CD4-positive, alpha-beta T cell (primary cell): ENCODE data around the gene ECM1. TPM values are rescaled to one million over a fixed set of nuclear protein-coding genes. Genes with fewer than 3 reads are reported as not detected.

Source experiments
- ATAC-seq: fragments of 200-7000 bp; cut with Tn5 transposase; one replicate; pipeline ENCODE4 v1.10.0; 2022; ENCODE audit warnings: mild to moderate bottlenecking; ENCODE audit not compliant: poor library complexity
- CTCF ChIA-PET: fragments of 350-600 bp; sonication (Branson Sonifier 250); formaldehyde crosslinking; loops from one replicate; lab custom pipeline; 2021; ENCODE audit warnings: antibody characterized with exemption, inconsistent platforms; lab: Charles Lee
- POLR2A ChIA-PET: fragments of 350-600 bp; sonication (Branson Sonifier 250); formaldehyde crosslinking; loops from one replicate; lab custom pipeline; 2021; ENCODE audit warnings: antibody characterized with exemption, inconsistent platforms; lab: Charles Lee
- DNase-seq, 14 experiments: peaks; one replicate each; pipeline ENCODE4 v3.0.0-alpha.2; 2013 to 2020; ENCODE audit warnings: mixed read lengths in 2 of 14
- H3K27ac ChIP-seq, 2 donors: one replicate each; pipeline versions ENCODE4 v1.5.1 to v1.7.0; 2013; ENCODE audit warnings: low read length in 2 of 2, low read depth in 1 of 2, mild to moderate bottlenecking in 1 of 2
- H3K27me3 ChIP-seq, 2 experiments: 1 replicate in 1 of 2; 2 replicates in 1 of 2; pipeline versions ENCODE4 v1.6.1 to v1.7.0; 2013; ENCODE audit warnings: low read length in 2 of 2, control low read depth in 1 of 2, mild to moderate bottlenecking in 1 of 2, moderate library complexity in 1 of 2; ENCODE audit not compliant: insufficient read depth in 2 of 2, control insufficient read depth in 1 of 2
- H3K36me3 ChIP-seq: one replicate; pipeline ENCODE4 v1.6.1; 2013; ENCODE audit warnings: low read length, control low read depth; ENCODE audit not compliant: insufficient read depth
- H3K4me1 ChIP-seq: one replicate; pipeline ENCODE4 v1.6.1; 2013; ENCODE audit warnings: low read length, control low read depth; ENCODE audit not compliant: insufficient read depth
- H3K4me3 ChIP-seq: one replicate; pipeline ENCODE4 v1.5.1; 2013; ENCODE audit warnings: mild to moderate bottlenecking, low read length, moderate library complexity
- H3K9me3 ChIP-seq, 2 experiments: 1 replicate in 1 of 2; 2 replicates in 1 of 2; pipeline versions ENCODE4 v1.6.1 to v1.7.0; 2013; ENCODE audit warnings: low read length in 2 of 2, mild to moderate bottlenecking in 2 of 2, control low read depth in 1 of 2, moderate library complexity in 1 of 2; ENCODE audit not compliant: control insufficient read depth in 1 of 2, insufficient read depth in 1 of 2
- H3K27ac Mint-ChIP-seq: one replicate; pipeline ENCODE4 v1.8.0; 2020; ENCODE audit warnings: mixed read lengths
- H3K27me3 Mint-ChIP-seq: one replicate; pipeline ENCODE4 v1.8.0; 2021; ENCODE audit warnings: mixed read lengths
- H3K36me3 Mint-ChIP-seq: one replicate; pipeline ENCODE4 v1.8.0; 2021; ENCODE audit warnings: low read depth, mixed read lengths
- H3K4me1 Mint-ChIP-seq: one replicate; pipeline ENCODE4 v1.8.0; 2021; ENCODE audit warnings: low read depth, mixed read lengths
- H3K4me3 Mint-ChIP-seq: one replicate; pipeline ENCODE4 v1.8.0; 2020; ENCODE audit warnings: mild to moderate bottlenecking, mixed read lengths
- H3K9me3 Mint-ChIP-seq: one replicate; pipeline ENCODE4 v1.8.0; 2020; ENCODE audit warnings: mixed read lengths
- intact Hi-C, 2 experiments: fragments of 100-400 bp; cut with DNase I in 1 of 2; cut with micrococcal nuclease in 1 of 2; formaldehyde crosslinking; loops; one replicate each; pipeline versions ENCODE4 v1.15.1 to v1.9.0; 2023 to 2025; cut with DNase I, micrococcal nuclease
- total RNA-seq, 174 experiments: library from RNA in 2 of 174; stranded (reverse) in 2 of 174; gene quantifications; one replicate each; pipeline ENCODE4 v1.2.3 and lab custom pipeline; 2021 to 2026
- TF ChIP-seq, protein P1 (sequence below): fragments of 200-600 bp; IDR thresholded peaks from one replicate; pipeline ENCODE4 v1.8.0; 2022; ENCODE audit warnings: antibody characterized with exemption, mild to moderate bottlenecking

The ECM1 gene
- total RNA-seq, 2 experiments from 2014 or later = 0.31 TPM; not detected in 1

- TF ChIP-seq, protein P1, sequence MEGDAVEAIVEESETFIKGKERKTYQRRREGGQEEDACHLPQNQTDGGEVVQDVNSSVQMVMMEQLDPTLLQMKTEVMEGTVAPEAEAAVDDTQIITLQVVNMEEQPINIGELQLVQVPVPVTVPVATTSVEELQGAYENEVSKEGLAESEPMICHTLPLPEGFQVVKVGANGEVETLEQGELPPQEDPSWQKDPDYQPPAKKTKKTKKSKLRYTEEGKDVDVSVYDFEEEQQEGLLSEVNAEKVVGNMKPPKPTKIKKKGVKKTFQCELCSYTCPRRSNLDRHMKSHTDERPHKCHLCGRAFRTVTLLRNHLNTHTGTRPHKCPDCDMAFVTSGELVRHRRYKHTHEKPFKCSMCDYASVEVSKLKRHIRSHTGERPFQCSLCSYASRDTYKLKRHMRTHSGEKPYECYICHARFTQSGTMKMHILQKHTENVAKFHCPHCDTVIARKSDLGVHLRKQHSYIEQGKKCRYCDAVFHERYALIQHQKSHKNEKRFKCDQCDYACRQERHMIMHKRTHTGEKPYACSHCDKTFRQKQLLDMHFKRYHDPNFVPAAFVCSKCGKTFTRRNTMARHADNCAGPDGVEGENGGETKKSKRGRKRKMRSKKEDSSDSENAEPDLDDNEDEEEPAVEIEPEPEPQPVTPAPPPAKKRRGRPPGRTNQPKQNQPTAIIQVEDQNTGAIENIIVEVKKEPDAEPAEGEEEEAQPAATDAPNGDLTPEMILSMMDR = no peak
- no peak for DNase-seq
- Histone ChIP-seq H3K27me3 (no peaks in the 10 kb centered on the region), H3K4me1 (no peaks in the 10 kb centered on the region), H3K36me3 (no peaks in the 10 kb centered on the region), H3K27ac (no peak overlapping the region), H3K4me3 (no peak overlapping the region), H3K9me3 (no peaks in the 10 kb centered on the region)
- intact Hi-C loops = no loop called here
- Mint-ChIP-seq H3K27me3 (no peaks in the 10 kb centered on the region), H3K27ac (no peak overlapping the region), H3K4me3 (no peak overlapping the region), H3K36me3 (no peaks in the 10 kb centered on the region), H3K4me1 (no peaks in the 10 kb centered on the region), H3K9me3 (no peaks in the 10 kb centered on the region)
- CTCF ChIA-PET = no interaction called here
- POLR2A ChIA-PET = interaction anchor here (1.1 kb wide), 1 partner anchor 26 kb away, joined by 5 read pairs; no protein-coding TSS in a partner anchor
- no peak for ATAC-seq
These were observed 17.4 kb downstream of the ECM1 start for GRCh38 chr1:150525348-150525747.

- TF ChIP-seq, protein P1 = no peak
- ChIA-PET POLR2A (no interaction called here), CTCF (no interaction called here)
- no peak overlapping the region for H3K27ac Mint-ChIP-seq
- no peak for DNase-seq
- H3K27me3 Mint-ChIP-seq = no peaks in the 10 kb centered on the region
- Histone ChIP-seq H3K4me1 (no peaks in the 10 kb centered on the region), H3K9me3 (no peaks in the 10 kb centered on the region), H3K27ac (no peak overlapping the region), H3K4me3 (no peak overlapping the region), H3K27me3 (no peaks in the 10 kb centered on the region), H3K36me3 (no peaks in the 10 kb centered on the region)
- no peaks in the 10 kb centered on the region for H3K36me3 Mint-ChIP-seq
- no peak overlapping the region for H3K4me3 Mint-ChIP-seq
- no peaks in the 10 kb centered on the region for H3K4me1 Mint-ChIP-seq
- intact Hi-C loops = no loop called here
- ATAC-seq = no peak
- no peaks in the 10 kb centered on the region for H3K9me3 Mint-ChIP-seq
These were observed 20.3 kb downstream of the ECM1 start for GRCh38 chr1:150528196-150528595.

- no peaks in the 10 kb centered on the region for H3K9me3 Mint-ChIP-seq
- POLR2A ChIA-PET = interaction anchor here (0.8 kb wide), 1 partner anchor 402 kb away, joined by 3 read pairs; no protein-coding TSS in a partner anchor
- H3K36me3 ChIP-seq = no peaks in the 10 kb centered on the region
- no peak overlapping the region for H3K27ac Mint-ChIP-seq
- ATAC-seq (no peak), DNase-seq (no peak)
- TF ChIP-seq, protein P1 = no peak
- no peaks in the 10 kb centered on the region for H3K9me3 ChIP-seq
- H3K4me3 ChIP-seq = no peak overlapping the region
- H3K4me3 Mint-ChIP-seq = no peak overlapping the region
- no peaks in the 10 kb centered on the region for H3K4me1 Mint-ChIP-seq
- CTCF ChIA-PET = no interaction called here
- no peaks in the 10 kb centered on the region for H3K27me3 Mint-ChIP-seq
- intact Hi-C loops = no loop called here
- no peaks in the 10 kb centered on the region for H3K27me3 ChIP-seq
- no peak overlapping the region for H3K27ac ChIP-seq
- H3K4me1 ChIP-seq = no peaks in the 10 kb centered on the region
- H3K36me3 Mint-ChIP-seq = no peaks in the 10 kb centered on the region
These were observed 21.1 kb downstream of the ECM1 start for GRCh38 chr1:150529017-150529416.
